ENCODE measurements around the gene SMYD3. TPM values are rescaled to one million over a fixed set of nuclear protein-coding genes. Genes with fewer than 3 reads are reported as not detected.

SMYD3 gene
- polyA plus RNA-seq, 2 of the 4 experiments (the other 2 are of a cell fraction): 18.2 to 35.2 TPM

GRCh38 chr1:246213036-246213435 lies 294.0 kb downstream of the SMYD3 start:
- FAIRE-seq: no peak

GRCh38 chr1:246212013-246212412 lies 295.1 kb downstream of the SMYD3 start:
- H3K9me3 ChIP-seq: no peaks in the 10 kb centered on the region
- ChIA-PET POLR2A (no interaction called here), CTCF (interaction anchor here (0.6 kb wide), 1 partner anchor 176 kb away, joined by 3 read pairs; no protein-coding TSS in a partner anchor)
- H3K4me1 ChIP-seq: no peaks in the 10 kb centered on the region
- WGBS (ENCODE audit: missing lambda C conversion rate): 95% methylated on average over 2 of the region's 2 CpGs
- no peak for TF ChIP-seq TP53 (CRISPR knock-in tag; IDR thresholded peaks at IDR 0.05)
- peak; percentile 41 for TF ChIP-seq MAFK (IDR thresholded peaks at IDR 0.05; ENCODE audit: partially characterized antibody)
- TF ChIP-seq FOXS1 (CRISPR knock-in tag; IDR thresholded peaks at IDR 0.05): no peak
- H3K27ac ChIP-seq: no peak overlapping the region
- ATAC-seq (no peak), FAIRE-seq (no peak), DNase-seq (ENCODE audit: low read depth in 1 of 2, low spot score in 1 of 2) (no peak)
- no peak overlapping the region for H3K4me3 ChIP-seq
- H3K4me2 ChIP-seq: no peak overlapping the region

More at GRCh38 chr1:246213036-246213435, 294.0 kb downstream of the SMYD3 start:
- TF ChIP-seq TP53 (CRISPR knock-in tag; IDR thresholded peaks at IDR 0.05) (no peak), KDM5A (IDR thresholded peaks at IDR 0.05) (no peak), EHMT2 (IDR thresholded peaks at IDR 0.05; ENCODE audit: low read depth) (no peak), MAFK (IDR thresholded peaks at IDR 0.05; ENCODE audit: partially characterized antibody) (no peak), RFX5 (IDR thresholded peaks at IDR 0.05) (no peak), RNF2 (IDR thresholded peaks at IDR 0.05; ENCODE audit: borderline replicate concordance, low read depth) (no peak), PHF8 (IDR thresholded peaks at IDR 0.05; ENCODE audit: borderline replicate concordance, low read depth) (no peak), FOSB (CRISPR knock-in tag; IDR thresholded peaks at IDR 0.05) (no peak)
- 94% methylated on average over 3 of the region's 3 CpGs for WGBS (ENCODE audit: missing lambda C conversion rate)
- no peak overlapping the region for H3K4me3 ChIP-seq
- H3K9me3 ChIP-seq: no peaks in the 10 kb centered on the region
- DNase-seq (ENCODE audit: low read depth in 1 of 2, low spot score in 1 of 2) (no peak), ATAC-seq (no peak)
- CTCF ChIA-PET: no interaction called here
- no peak overlapping the region for H3K4me2 ChIP-seq
- no peaks in the 10 kb centered on the region for H3K4me1 ChIP-seq
- H3K27ac ChIP-seq: no peak overlapping the region
- POLR2A ChIA-PET: no interaction called here

GRCh38 chr1:246210756-246211155 lies 296.3 kb downstream of the SMYD3 start:
- Histone ChIP-seq H3K4me1 (no peaks in the 10 kb centered on the region), H3K4me2 (no peak overlapping the region), H3K27ac (no peak overlapping the region), H3K4me3 (no peak overlapping the region), H3K9me3 (no peaks in the 10 kb centered on the region)
- WGBS (ENCODE audit: missing lambda C conversion rate): 93% methylated on average over 10 of the region's 10 CpGs
- no peak for TF ChIP-seq TFCP2L1 (CRISPR knock-in tag; IDR thresholded peaks at IDR 0.05)
- TF ChIP-seq MAFK (IDR thresholded peaks at IDR 0.05; ENCODE audit: partially characterized antibody): no peak
- TF ChIP-seq ZFP36 (IDR thresholded peaks at IDR 0.05; ENCODE audit: borderline replicate concordance, partially characterized antibody): no peak
- no peak for TF ChIP-seq RAD21 (conservative IDR thresholded peaks at IDR 0.05 in 1 of 2, IDR thresholded peaks at IDR 0.05 in 1 of 2)
- TF ChIP-seq JUNB (IDR thresholded peaks at IDR 0.05): no peak
- no peak for TF ChIP-seq KDM1A (IDR thresholded peaks at IDR 0.05; ENCODE audit: low read depth)
- TF ChIP-seq FOXS1 (CRISPR knock-in tag; IDR thresholded peaks at IDR 0.05): no peak
- no peak for TF ChIP-seq RCOR1 (IDR thresholded peaks at IDR 0.05; ENCODE audit: low read depth, low read length)
- TF ChIP-seq FOSB (CRISPR knock-in tag; IDR thresholded peaks at IDR 0.05): no peak
- no peak for TF ChIP-seq NR3C1 (IDR thresholded peaks at IDR 0.05)
- TF ChIP-seq KDM5A (IDR thresholded peaks at IDR 0.05): no peak
- TF ChIP-seq RARB (CRISPR knock-in tag; IDR thresholded peaks at IDR 0.05): no peak
- FAIRE-seq: no peak
- no peak for DNase-seq (ENCODE audit: low read depth in 1 of 2, low spot score in 1 of 2)
- CTCF ChIA-PET: no interaction called here
- no peak for ATAC-seq
- POLR2A ChIA-PET: no interaction called here

- Histone ChIP-seq H3K27ac (no peak overlapping the region), H3K9me3 (no peaks in the 10 kb centered on the region), H3K4me1 (no peaks in the 10 kb centered on the region), H3K4me3 (no peak overlapping the region), H3K4me2 (no peak overlapping the region)
- ChIA-PET POLR2A (no interaction called here), CTCF (no interaction called here)
- no peak for ATAC-seq
- FAIRE-seq: no peak
- TF ChIP-seq POLR2AphosphoS2 (conservative IDR thresholded peaks at IDR 0.05; ENCODE audit: low read length) (no peak), HOXB13 (CRISPR knock-in tag; IDR thresholded peaks at IDR 0.05; ENCODE audit: low read depth) (no peak), USF2 (IDR thresholded peaks at IDR 0.05) (no peak), SREBF2 (IDR thresholded peaks at IDR 0.05) (no peak), SMC3 (IDR thresholded peaks at IDR 0.05) (no peak), RFX5 (IDR thresholded peaks at IDR 0.05) (no peak), TP53 (CRISPR knock-in tag; IDR thresholded peaks at IDR 0.05) (no peak), KDM1A (IDR thresholded peaks at IDR 0.05; ENCODE audit: low read depth) (no peak), ZC3H11A (IDR thresholded peaks at IDR 0.05) (no peak), NPAS2 (CRISPR knock-in tag; IDR thresholded peaks at IDR 0.05; ENCODE audit: borderline replicate concordance) (no peak), FOSB (CRISPR knock-in tag; IDR thresholded peaks at IDR 0.05) (no peak), FOXS1 (CRISPR knock-in tag; IDR thresholded peaks at IDR 0.05) (no peak), REST (IDR thresholded peaks at IDR 0.05) (no peak), EP300 (IDR thresholded peaks at IDR 0.05) (no peak)
- 83% methylated on average over 2 of the region's 2 CpGs for WGBS (ENCODE audit: missing lambda C conversion rate)
- DNase-seq (ENCODE audit: low read depth in 1 of 2, low spot score in 1 of 2): no peak
These were observed 299.0 kb downstream of the SMYD3 start for GRCh38 chr1:246208105-246208504.
